DND-41 (cell line): ENCODE results near the gene PTPRU.

Source experiments
- EZH2 ChIP-seq: IDR thresholded peaks from 3 replicates; pipeline ENCODE4 v1.6.1; 2012; ENCODE audit warnings: borderline replicate concordance, low read depth, mild to moderate bottlenecking, moderate library complexity, low read length, inconsistent platforms; ENCODE audit not compliant: severe bottlenecking
- TF ChIP-seq, protein P1 (sequence below): IDR thresholded peaks from 2 replicates; pipeline ENCODE4 v1.5.1; 2012; ENCODE audit warnings: borderline replicate concordance, low read length, moderate library complexity, mild to moderate bottlenecking; ENCODE audit not compliant: poor library complexity, severe bottlenecking; ENCODE audit errors: extremely low read depth

GRCh38 chr1:29365906-29366670 lies 129.8 kb downstream of the PTPRU start:
- TF ChIP-seq, protein P1, sequence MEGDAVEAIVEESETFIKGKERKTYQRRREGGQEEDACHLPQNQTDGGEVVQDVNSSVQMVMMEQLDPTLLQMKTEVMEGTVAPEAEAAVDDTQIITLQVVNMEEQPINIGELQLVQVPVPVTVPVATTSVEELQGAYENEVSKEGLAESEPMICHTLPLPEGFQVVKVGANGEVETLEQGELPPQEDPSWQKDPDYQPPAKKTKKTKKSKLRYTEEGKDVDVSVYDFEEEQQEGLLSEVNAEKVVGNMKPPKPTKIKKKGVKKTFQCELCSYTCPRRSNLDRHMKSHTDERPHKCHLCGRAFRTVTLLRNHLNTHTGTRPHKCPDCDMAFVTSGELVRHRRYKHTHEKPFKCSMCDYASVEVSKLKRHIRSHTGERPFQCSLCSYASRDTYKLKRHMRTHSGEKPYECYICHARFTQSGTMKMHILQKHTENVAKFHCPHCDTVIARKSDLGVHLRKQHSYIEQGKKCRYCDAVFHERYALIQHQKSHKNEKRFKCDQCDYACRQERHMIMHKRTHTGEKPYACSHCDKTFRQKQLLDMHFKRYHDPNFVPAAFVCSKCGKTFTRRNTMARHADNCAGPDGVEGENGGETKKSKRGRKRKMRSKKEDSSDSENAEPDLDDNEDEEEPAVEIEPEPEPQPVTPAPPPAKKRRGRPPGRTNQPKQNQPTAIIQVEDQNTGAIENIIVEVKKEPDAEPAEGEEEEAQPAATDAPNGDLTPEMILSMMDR: no peak
- TF ChIP-seq EZH2: no peak
